Peyer's patch (tissue), 4 donors: ENCODE measurements around the gene MX1. TPM values are rescaled to one million over a fixed set of nuclear protein-coding genes. Genes with fewer than 3 reads are reported as not detected.

Experiments used
- DNase-seq, 3 donors: peaks; one replicate each; pipeline ENCODE4 v3.0.0-alpha.2; 2017 to 2019
- H3K27ac ChIP-seq, 4 donors: fragments of 200-600 bp; sonication (generic); one replicate each; pipeline ENCODE4 v1.5.1; 2016 to 2019
- H3K27me3 ChIP-seq, 2 donors: fragments of 200-600 bp; sonication (generic); one replicate each; pipeline ENCODE4 v1.5.1; 2019
- H3K36me3 ChIP-seq, 3 donors: fragments of 200-600 bp; sonication (generic); one replicate each; pipeline ENCODE4 v1.5.1; 2016 to 2019
- H3K4me1 ChIP-seq, 4 donors: fragments of 200-600 bp; sonication (generic); one replicate each; pipeline ENCODE4 v1.5.1; 2016 to 2019
- H3K4me3 ChIP-seq, 4 donors: fragments of 200-600 bp; sonication (generic); 1 replicate in 3 of 4; 2 replicates in 1 of 4; pipeline ENCODE4 v1.5.1; 2016 to 2019; ENCODE audit warnings: mild to moderate bottlenecking in 1 of 4
- H3K9me3 ChIP-seq, 4 donors: fragments of 200-600 bp; sonication (generic); one replicate each; pipeline ENCODE4 v1.5.1; 2016 to 2019; ENCODE audit warnings: mild to moderate bottlenecking in 1 of 4
- CTCF ChIP-seq, 6 experiments: fragments of 450-650 bp in 4 of 6; fragments of 200-600 bp in 2 of 6; sonication (generic) in 1 of 6; IDR thresholded peaks; one replicate each; pipeline ENCODE4 v1.5.1; 2017 to 2019; ENCODE audit warnings: antibody characterized with exemption in 6 of 6, mild to moderate bottlenecking in 3 of 6, moderate library complexity in 1 of 6
- POLR2A ChIP-seq, 2 donors: fragments of 450-650 bp; IDR thresholded peaks; one replicate each; pipeline ENCODE4 v1.5.1; 2017; ENCODE audit warnings: antibody characterized with exemption in 2 of 2, mild to moderate bottlenecking in 2 of 2, moderate library complexity in 2 of 2
- total RNA-seq, 4 donors: library from RNA; depleted of rRNA; stranded (reverse); fragments of >200 nt; gene quantifications; one replicate each; pipeline ENCODE4 v1.1.0, GENCODE V29; 2016

MX1 gene
- total RNA-seq, 4 donors from 2014 or later: 52.4 to 109 (median 78.9) TPM

- Histone ChIP-seq H3K4me3 (no peak overlapping the region), H3K27me3 (no peaks in the 10 kb centered on the region), H3K9me3 (no peaks in the 10 kb centered on the region), H3K27ac (peak overlapping the region in 2 of 4 donors; percentile 55 to 81), H3K4me1 (peaks cover 0 to 43% (median 4%) of the 10 kb centered on the region in 4 donors), H3K36me3 (peaks cover 0 to 53% (median 4%) of the 10 kb centered on the region in 3 donors)
- peak in 2 of 3 donors; percentile 61 to 73 for DNase-seq
- TF ChIP-seq POLR2A (IDR thresholded peaks at IDR 0.05) (no peak), CTCF (IDR thresholded peaks at IDR 0.05) (no peak)
These were observed 51.7 kb downstream of the MX1 start for GRCh38 chr21:41477641-41478318.

- Histone ChIP-seq H3K4me3 (no peak overlapping the region), H3K27ac (peak overlapping the region in 2 of 4 donors; percentile 55 to 81), H3K9me3 (no peaks in the 10 kb centered on the region), H3K27me3 (no peaks in the 10 kb centered on the region), H3K36me3 (peaks cover 0 to 50% (median 4%) of the 10 kb centered on the region in 3 donors), H3K4me1 (peaks cover 0 to 43% (median 4%) of the 10 kb centered on the region in 4 donors)
- DNase-seq: peak in 1 of 3 donors; percentile 50
- no peak for TF ChIP-seq CTCF (IDR thresholded peaks at IDR 0.05)
- TF ChIP-seq POLR2A (IDR thresholded peaks at IDR 0.05): no peak
These were observed 52.5 kb downstream of the MX1 start for GRCh38 chr21:41478319-41479177.

- no peak overlapping the region for H3K4me3 ChIP-seq
- peak overlapping the region in 2 of 4 donors; percentile 40 to 48 for H3K27ac ChIP-seq
- TF ChIP-seq CTCF (IDR thresholded peaks at IDR 0.05) (no peak), POLR2A (IDR thresholded peaks at IDR 0.05) (no peak)
- no peaks in the 10 kb centered on the region for H3K27me3 ChIP-seq
- peaks cover 0 to 59% (median 4%) of the 10 kb centered on the region in 3 donors for H3K36me3 ChIP-seq
- peaks cover 0 to 43% (median 4%) of the 10 kb centered on the region in 4 donors for H3K4me1 ChIP-seq
- H3K9me3 ChIP-seq: no peaks in the 10 kb centered on the region
- DNase-seq: no peak
These were observed 53.6 kb downstream of the MX1 start for GRCh38 chr21:41479686-41480085.

- Histone ChIP-seq H3K27me3 (no peaks in the 10 kb centered on the region), H3K27ac (peak overlapping the region in 2 of 4 donors; percentile 40 to 48), H3K36me3 (peaks cover 0 to 62% (median 4%) of the 10 kb centered on the region in 3 donors), H3K4me3 (no peak overlapping the region), H3K9me3 (no peaks in the 10 kb centered on the region), H3K4me1 (peaks cover 0 to 43% (median 4%) of the 10 kb centered on the region in 4 donors)
- peak in 1 of 2 donors; percentile 7 for TF ChIP-seq POLR2A (IDR thresholded peaks at IDR 0.05)
- peak in 2 of 6 experiments; percentile 16 to 20 for TF ChIP-seq CTCF (IDR thresholded peaks at IDR 0.05)
- peak in 2 of 3 donors; percentile 72 to 83 for DNase-seq
These were observed 54.1 kb downstream of the MX1 start for GRCh38 chr21:41480086-41480690.

- Histone ChIP-seq H3K27me3 (no peaks in the 10 kb centered on the region), H3K4me3 (no peak overlapping the region), H3K36me3 (peaks cover 0 to 67% (median 4%) of the 10 kb centered on the region in 3 donors), H3K4me1 (peaks cover 0 to 43% (median 4%) of the 10 kb centered on the region in 4 donors), H3K9me3 (no peaks in the 10 kb centered on the region), H3K27ac (no peak overlapping the region)
- DNase-seq: peak in 1 of 3 donors; percentile 7
- no peak for TF ChIP-seq CTCF (IDR thresholded peaks at IDR 0.05)
- TF ChIP-seq POLR2A (IDR thresholded peaks at IDR 0.05): no peak
These were observed 55.2 kb downstream of the MX1 start for GRCh38 chr21:41481191-41481590.
